Left lung (tissue), 10 donors: ENCODE measurements around the gene PPFIA3. TPM values are rescaled to one million over a fixed set of nuclear protein-coding genes. Genes with fewer than 3 reads are reported as not detected.
"Not testable (repeated sequence)": the region's sequence is repeated elsewhere in the genome, so short reads cannot be mapped to it uniquely, and the experiment has no call there.

Source experiments
- ATAC-seq: fragments of 200-7000 bp; cut with Tn5 transposase; one replicate; pipeline ENCODE4 v1.9.1; 2020; ENCODE audit warnings: moderate library complexity
- DNase-seq, 4 donors: peaks; one replicate each; pipeline ENCODE4 v3.0.0-alpha.2; 2013 to 2020
- H3K27ac ChIP-seq, 2 donors: fragments of 200-600 bp; sonication (generic) in 1 of 2; one replicate each; pipeline versions ENCODE4 v1.5.0 to v1.8.0; 2020 to 2021
- H3K27me3 ChIP-seq, 2 donors: fragments of 200-600 bp; sonication (generic) in 1 of 2; one replicate each; pipeline versions ENCODE4 v1.5.0 to v1.8.0; 2020 to 2021
- H3K36me3 ChIP-seq, 2 donors: fragments of 200-600 bp; sonication (generic) in 1 of 2; one replicate each; pipeline versions ENCODE4 v1.5.0 to v1.8.0; 2020 to 2021
- H3K4me1 ChIP-seq, 2 donors: fragments of 200-600 bp; one replicate each; pipeline ENCODE4 v1.8.0; 2021
- H3K4me3 ChIP-seq, 2 donors: fragments of 200-600 bp; sonication (generic) in 1 of 2; one replicate each; pipeline versions ENCODE4 v1.5.0 to v1.8.0; 2020 to 2021; ENCODE audit warnings: mild to moderate bottlenecking in 1 of 2
- H3K9me3 ChIP-seq, 2 donors: fragments of 200-600 bp; sonication (generic) in 1 of 2; one replicate each; pipeline versions ENCODE4 v1.5.0 to v1.8.0; 2020 to 2021
- CTCF ChIP-seq, 2 donors: fragments of 200-600 bp; sonication (generic) in 1 of 2; IDR thresholded peaks; one replicate each; pipeline versions ENCODE4 v1.5.0 to v1.8.0; 2021; ENCODE audit warnings: antibody characterized with exemption in 2 of 2
- intact Hi-C, 2 donors: fragments of 100-400 bp; cut with DNase I; formaldehyde crosslinking; loops; one replicate each; pipeline versions ENCODE4 v1.11.2 to v1.14.2; 2022
- polyA plus RNA-seq, 6 donors: library from polyadenylated mRNA; unstranded; fragments of 120-200 nt; gene quantifications; one replicate each; pipeline ENCODE4 v1.2.1, GENCODE V29; 2013; ENCODE audit not compliant: insufficient read length in 6 of 6
- total RNA-seq, 2 donors: library from RNA; stranded (reverse); fragmentation: NEBNext Ultra II Directional; extraction: Animal tissue kit (Norgen Biotek cat#: 25700); gene quantifications; one replicate each; pipeline ENCODE4 v1.2.1, GENCODE V29; 2021
- donor health status: DM: no; HTN: yes; CAD: no.
- donor health status: DM: no; HTN: no; CAD: no.

The PPFIA3 gene
- total and polyA plus RNA-seq, 8 donors: 5.9 to 9.9 (median 7.6) TPM

GRCh38 chr19:49117677-49118564, 1.4 kb upstream of the PPFIA3 start:
- Histone ChIP-seq H3K9me3 (no peaks in the 10 kb centered on the region), H3K27ac (peak overlapping the region; percentile 93 to 95), H3K27me3 (peaks cover 7 to 31% of the 10 kb centered on the region in 2 donors), H3K4me3 (peak overlapping the region; percentile 55 to 65), H3K36me3 (no peaks in the 10 kb centered on the region), H3K4me1 (peaks cover 18 to 63% of the 10 kb centered on the region in 2 donors)
- no peak for TF ChIP-seq CTCF (IDR thresholded peaks at IDR 0.05)
- ATAC-seq (no peak), DNase-seq (no peak)
- intact Hi-C loops: no loop called here

GRCh38 chr19:49118565-49119410, 556 bp upstream of the PPFIA3 start, which contains the start of gene C19orf73:
C19orf73 (minus strand) TSS chr19:49119143; CDS start chr19:49119022, 121 bp downstream.
- peak within 1 kb of the TSS; percentile 93 to 95 for H3K27ac ChIP-seq
- H3K4me1 ChIP-seq: peaks cover 16 to 56% of the 10 kb centered on the region in 2 donors
- H3K36me3 ChIP-seq: no peaks in the 10 kb centered on the region
- H3K27me3 ChIP-seq: peaks cover 7 to 31% of the 10 kb centered on the region in 2 donors
- peak; percentile 93 for ATAC-seq
- DNase-seq: peak; percentile 87 to 96 (median 96)
- intact Hi-C loops: no loop called here
- H3K9me3 ChIP-seq: no peaks in the 10 kb centered on the region
- TF ChIP-seq CTCF (IDR thresholded peaks at IDR 0.05): peak in 1 of 2 donors; percentile 42
- H3K4me3 ChIP-seq: peak within 1 kb of the TSS; percentile 55 to 65

GRCh38 chr19:49120325-49120683, 960 bp downstream of the PPFIA3 start:
- no peak for TF ChIP-seq CTCF (IDR thresholded peaks at IDR 0.05)
- no peak for ATAC-seq
- H3K27me3 ChIP-seq: peaks cover 7 to 31% of the 10 kb centered on the region in 2 donors
- no peak overlapping the region for H3K27ac ChIP-seq
- H3K9me3 ChIP-seq: no peaks in the 10 kb centered on the region
- intact Hi-C loops: no loop called here
- H3K36me3 ChIP-seq: no peaks in the 10 kb centered on the region
- peak overlapping the region in 1 of 2 donors; percentile 65 for H3K4me3 ChIP-seq
- peaks cover 15 to 45% of the 10 kb centered on the region in 2 donors for H3K4me1 ChIP-seq
- no peak for DNase-seq

GRCh38 chr19:49120868-49121267, 1.5 kb downstream of the PPFIA3 start:
- ATAC-seq: no peak
- TF ChIP-seq CTCF (IDR thresholded peaks at IDR 0.05): no peak
- DNase-seq: no peak
- Histone ChIP-seq H3K27me3 (peaks cover 7 to 31% of the 10 kb centered on the region in 2 donors), H3K4me3 (no peak overlapping the region), H3K36me3 (no peaks in the 10 kb centered on the region), H3K9me3 (no peaks in the 10 kb centered on the region), H3K27ac (no peak overlapping the region), H3K4me1 (peaks cover 15 to 40% of the 10 kb centered on the region in 2 donors)
- intact Hi-C loops: no loop called here

GRCh38 chr19:49121841-49122240, 2.5 kb downstream of the PPFIA3 start:
- ATAC-seq, H3K9me3 ChIP-seq, H3K36me3 ChIP-seq, DNase-seq, H3K27ac ChIP-seq, intact Hi-C loops, H3K4me3 ChIP-seq: not testable (repeated sequence)
- peaks cover 7 to 31% of the 10 kb centered on the region in 2 donors for H3K27me3 ChIP-seq
- H3K4me1 ChIP-seq: peaks cover 15 to 32% of the 10 kb centered on the region in 2 donors

- DNase-seq, H3K36me3 ChIP-seq, intact Hi-C loops, H3K27ac ChIP-seq, ATAC-seq, H3K4me3 ChIP-seq, H3K9me3 ChIP-seq: not testable (repeated sequence)
- Histone ChIP-seq H3K4me1 (peaks cover 10 to 25% of the 10 kb centered on the region in 2 donors), H3K27me3 (peaks cover 7 to 31% of the 10 kb centered on the region in 2 donors)
Observed at GRCh38 chr19:49123285-49123684, 3.9 kb downstream of the PPFIA3 start.
